HepG2 (cell line): ENCODE results near the gene SLC25A1. TPM values are rescaled to one million over a fixed set of nuclear protein-coding genes. Genes with fewer than 3 reads are reported as not detected.
A peak's percentile ranks its signal among the peaks of the same experiment; 100 is the strongest.

Experiments used
- ATAC-seq: fragments of 200-7000 bp; cut with Tn5 transposase; 3 replicates; pipeline ENCODE4 v1.9.1; 2020; ENCODE audit warnings: mild to moderate bottlenecking, moderate library complexity
- BruUV-seq: library from RNA; stranded (reverse); fragments of 400-500 nt; replicated peaks from 2 replicates; lab custom pipeline; 2021; lab: Mats Ljungman, UMichigan
- CTCF ChIA-PET: fragments of 300-600 bp; formaldehyde crosslinking; extraction: SDS; loops from one replicate; lab custom pipeline; 2021; ENCODE audit warnings: low total read pairs, inconsistent platforms, low intra/inter-chr PET ratio; lab: Yijun Ruan, JAX
- POLR2A ChIA-PET: fragments of 350-600 bp; sonication (Branson Sonifier 250); formaldehyde crosslinking; loops from one replicate; lab custom pipeline; 2020; ENCODE audit warnings: antibody characterized with exemption, inconsistent platforms; lab: Yijun Ruan, JAX
- DNase-seq: peaks from one replicate; pipeline ENCODE4 v3.0.0-alpha.2; 2015; ENCODE audit warnings: low spot score
- FAIRE-seq: peaks from 3 replicates; lab custom pipeline; 2011; peaks lifted over from hg19 to GRCh38; lab: Jason Lieb, UNC
- H2AFZ ChIP-seq: one replicate; pipeline ENCODE4 v1.6.1; 2011; ENCODE audit warnings: low read length, inconsistent platforms
- H3K27ac ChIP-seq: fragments of 300-600 bp; 3 replicates; pipeline ENCODE4 v1.8.0; 2011; ENCODE audit warnings: mixed run types, mild to moderate bottlenecking, mixed read lengths, low read length, inconsistent platforms; ENCODE audit not compliant: insufficient read depth; ENCODE audit errors: extremely low read length
- H3K27me3 ChIP-seq, 2 experiments: fragments of 200-600 bp in 1 of 2; 2 replicates in 1 of 2; 3 replicates in 1 of 2; pipeline versions ENCODE4 v1.6.0 to v1.8.0; 2011; ENCODE audit warnings: low read length in 2 of 2, mild to moderate bottlenecking in 2 of 2, moderate library complexity in 2 of 2, inconsistent platforms in 1 of 2; ENCODE audit not compliant: insufficient read depth in 2 of 2, control insufficient read depth in 1 of 2
- H3K36me3 ChIP-seq, 2 experiments: fragments of 200-600 bp in 1 of 2; replicated peaks in 1 of 2; 2 replicates in 1 of 2; 3 replicates in 1 of 2; pipeline versions ENCODE4 v1.5.1 to v1.8.0; 2011; ENCODE audit warnings: low read length in 2 of 2, inconsistent platforms in 1 of 2; ENCODE audit not compliant: insufficient read depth in 2 of 2, control insufficient read depth in 1 of 2
- H3K4me1 ChIP-seq: 2 replicates; pipeline ENCODE4 v1.5.1; 2012; ENCODE audit warnings: low read length, inconsistent platforms; ENCODE audit not compliant: insufficient read depth
- H3K4me2 ChIP-seq: 2 replicates; pipeline ENCODE4 v1.6.0; 2011; ENCODE audit warnings: low read depth, low read length, inconsistent platforms
- H3K4me3 ChIP-seq, 3 experiments: fragments of 200-600 bp in 1 of 3; sonication (generic), shearing (Covaris generic) in 1 of 3; replicated peaks in 1 of 3; 2 replicates each; pipeline ENCODE4 v1.5.1; 2011 to 2016; ENCODE audit warnings: low read length in 3 of 3, inconsistent platforms in 2 of 3, low read depth in 2 of 3, mild to moderate bottlenecking in 2 of 3, control low read depth in 1 of 3, mixed read lengths in 1 of 3; ENCODE audit not compliant: insufficient read depth in 1 of 3
- H3K79me2 ChIP-seq: one replicate; pipeline ENCODE4 v1.6.1; 2011; ENCODE audit warnings: low read length, inconsistent platforms; ENCODE audit not compliant: insufficient read depth
- H3K9ac ChIP-seq: 2 replicates; pipeline ENCODE4 v1.6.0; 2011; ENCODE audit warnings: mild to moderate bottlenecking, low read depth, low read length, inconsistent platforms; ENCODE audit not compliant: insufficient read depth
- H3K9me3 ChIP-seq: 2 replicates; pipeline ENCODE4 v1.5.1; 2012; ENCODE audit warnings: mild to moderate bottlenecking, low read length
- H4K20me1 ChIP-seq: 2 replicates; pipeline ENCODE4 v1.6.0; 2011; ENCODE audit warnings: inconsistent platforms, mild to moderate bottlenecking, low read length, moderate library complexity; ENCODE audit not compliant: insufficient read depth
- ETV5 ChIP-seq: IDR thresholded peaks from 2 replicates; pipeline ENCODE4 v1.6.1; 2018; ENCODE audit warnings: missing biosample characterization, missing genetic modification reagents, inconsistent platforms, borderline replicate concordance
- FOXP4 ChIP-seq: sonication (generic); formaldehyde crosslinking; IDR thresholded peaks from 2 replicates; pipeline ENCODE4 v1.4.0; 2020; ENCODE audit warnings: missing genetic modification reagents
- MAFK ChIP-seq, 2 experiments: IDR thresholded peaks in 1 of 2; conservative IDR thresholded peaks in 1 of 2; 2 replicates each; pipeline ENCODE4 v1.6.1; 2011; ENCODE audit warnings: improper control_type of control experiment in 2 of 2, low read length in 2 of 2
- MAX ChIP-seq: IDR thresholded peaks from 2 replicates; pipeline ENCODE4 v1.6.1; 2012; ENCODE audit warnings: inconsistent platforms
- MLX ChIP-seq: IDR thresholded peaks from 2 replicates; pipeline ENCODE4 v1.6.1; 2016
- RXRB ChIP-seq: IDR thresholded peaks from 2 replicates; pipeline ENCODE4 v1.6.1; 2016; ENCODE audit warnings: borderline replicate concordance, missing genetic modification reagents, missing compliant biosample characterization
- SRSF9 ChIP-seq: fragments of 200-400 bp; formaldehyde crosslinking; IDR thresholded peaks from 2 replicates; pipeline ENCODE4 v1.6.1; 2018; ENCODE audit warnings: borderline replicate concordance, mild to moderate bottlenecking, low read depth, low read length; ENCODE audit not compliant: insufficient read depth, poor library complexity, severe bottlenecking
- ZBTB43 ChIP-seq: sonication (generic); formaldehyde crosslinking; conservative IDR thresholded peaks from 2 replicates; pipeline ENCODE4 v1.4.0; 2020; ENCODE audit warnings: missing genetic modification reagents
- WGBS: methylation state at CpG from one replicate; pipeline ENCODE4 v1.1.6; 2017; ENCODE audit warnings: low lambda C conversion rate; 5-methylcytosine and 5-hydroxymethylcytosine counted together
- in situ Hi-C: cut with HindIII; loops from 2 replicates; pipeline ENCODE4 v1.10.0; 2017; ENCODE audit warnings: low pct_unique_long_range_greater_than_20kb; ENCODE audit not compliant: extremely low pct_ligation_motif_present
- intact Hi-C: fragments of 100-400 bp; cut with micrococcal nuclease; formaldehyde crosslinking; loops from one replicate; pipeline ENCODE4 v1.10.0; 2022; ENCODE audit not compliant: unreplicated experiment
- polyA plus RNA-seq, 8 experiments: library from polyadenylated mRNA; depleted of rRNA in 3 of 8; stranded (reverse) in 7 of 8; unstranded in 1 of 8; fragments of >200 nt; fragmentation: Illumina TruSeq in 4 of 8; extraction: Trizol in 4 of 8; gene quantifications; 2 replicates each; pipeline versions ENCODE4 v1.2.1 to v1.2.3, GENCODE V29; 2011 to 2016; ENCODE audit warnings: low read depth in 4 of 8, missing spikeins in 1 of 8, mixed read lengths in 1 of 8; ENCODE audit not compliant: insufficient read depth in 1 of 8
- total RNA-seq, 5 experiments: library from RNA; depleted of rRNA; stranded (reverse); fragments of >200 nt; fragmentation: Illumina TruSeq; extraction: Trizol; gene quantifications; 2 replicates each; pipeline ENCODE4 v1.2.3, GENCODE V29; 2016; ENCODE audit warnings: low read depth in 1 of 5

The SLC25A1 gene
- total and polyA plus RNA-seq, 2 of the 13 experiments (the other 11 are each of a cell fraction or from before 2014, with no cell fraction given), result 49.4 to 161 TPM

- no peak overlapping the region for H3K27ac ChIP-seq
- no peak for TF ChIP-seq RXRB (CRISPR knock-in tag)
- TF ChIP-seq MAFK (conservative IDR thresholded peaks at IDR 0.05 in 1 of 2, IDR thresholded peaks at IDR 0.05 in 1 of 2; ENCODE audit: low read length in 2 of 2), result no peak
- no peak for TF ChIP-seq ZBTB43 (CRISPR knock-in tag)
- no peak for TF ChIP-seq FOXP4 (CRISPR knock-in tag)
- no peak for TF ChIP-seq SRSF9
- peak; percentile 28; the same call in 1 of the 2 replicates for TF ChIP-seq MAX
- no peak for TF ChIP-seq MLX (CRISPR knock-in tag)
- no peak for TF ChIP-seq ETV5
- WGBS, result 29% methylated on average over 11 of the region's 11 CpGs
- BruUV-seq, result no TSS peak
- intact Hi-C loops (no loop called here), in situ Hi-C loops (no loop called here)
- peaks cover 13% of the 10 kb centered on the region for H3K79me2 ChIP-seq
- ATAC-seq (peak; percentile 54), FAIRE-seq (no peak), DNase-seq (peak; percentile 25)
- H3K4me1 ChIP-seq, result peaks cover 17% of the 10 kb centered on the region
- peaks cover 2 to 7% of the 10 kb centered on the region in 2 experiments; a peak in 3 of 5 replicates for H3K36me3 ChIP-seq
- no peaks in the 10 kb centered on the region for H3K9me3 ChIP-seq
- peak overlapping the region in 1 of 3 experiments; percentile 36; a peak in 1 of 6 replicates for H3K4me3 ChIP-seq
- H3K4me2 ChIP-seq, result peak overlapping the region; percentile 55; the same call in 1 of the 2 replicates
- H3K9ac ChIP-seq, result no peak overlapping the region
- no peaks in the 10 kb centered on the region for H4K20me1 ChIP-seq
- H3K27me3 ChIP-seq, result peaks cover 7 to 47% of the 10 kb centered on the region in 2 experiments; a peak in 4 of 5 replicates
- H2AFZ ChIP-seq, result peak overlapping the region; percentile 17
- ChIA-PET POLR2A (interaction anchor here (0.9 kb wide), 1 partner anchor 32 kb away, joined by 3 read pairs; the partner anchor contains the start of gene SLC25A1), CTCF (no interaction called here)
These were observed 32.1 kb downstream of the SLC25A1 start for GRCh38 chr22:19146215-19146968.
